H1 (cell line): ENCODE results near the gene ZC3H6. TPM values are rescaled to one million over a fixed set of nuclear protein-coding genes. Genes with fewer than 3 reads are reported as not detected.

Experiments used
- CTCF ChIA-PET: fragments of 300-600 bp; sonication (Branson Sonifier 250); formaldehyde crosslinking; loops from one replicate; lab custom pipeline; 2021; ENCODE audit not compliant: partially characterized antibody; lab: Charles Lee
- POLR2A ChIA-PET: fragments of 300-600 bp; sonication (Branson Sonifier 250); formaldehyde crosslinking; loops from one replicate; lab custom pipeline; 2021; ENCODE audit warnings: inconsistent platforms; ENCODE audit not compliant: partially characterized antibody; lab: Charles Lee
- DNase-seq, 2 experiments: peaks; one replicate each; pipeline versions ENCODE4 v3.0.0 to v3.0.0-alpha.2; 2010 to 2022; ENCODE audit warnings: low spot score in 2 of 2, low read depth in 1 of 2, mixed read lengths in 1 of 2
- FAIRE-seq: peaks from 2 replicates; lab custom pipeline; 2011; peaks lifted over from hg19 to GRCh38; lab: Jason Lieb, UNC
- H2AFZ ChIP-seq: 2 replicates; pipeline ENCODE4 v1.8.1; 2012; ENCODE audit warnings: low read length, inconsistent platforms
- H2AK5ac ChIP-seq: 2 replicates; pipeline ENCODE4 v1.6.1; 2013; ENCODE audit warnings: low read depth, low read length
- H2BK120ac ChIP-seq: replicated peaks from 2 replicates; pipeline ENCODE3; 2013; ENCODE audit warnings: low read depth, low read length, inconsistent platforms
- H2BK12ac ChIP-seq: 2 replicates; pipeline ENCODE4 v1.6.1; 2013; ENCODE audit warnings: low read depth, low read length
- H2BK15ac ChIP-seq: 2 replicates; pipeline ENCODE4 v1.6.1; 2013; ENCODE audit warnings: low read length
- H2BK20ac ChIP-seq: 2 replicates; pipeline ENCODE4 v1.6.1; 2013; ENCODE audit warnings: low read length
- H2BK5ac ChIP-seq: 2 replicates; pipeline ENCODE4 v1.6.1; 2013; ENCODE audit warnings: low read depth, low read length
- H3K14ac ChIP-seq: 2 replicates; pipeline ENCODE4 v1.6.1; 2013; ENCODE audit warnings: inconsistent platforms; ENCODE audit not compliant: insufficient read length
- H3K18ac ChIP-seq: 2 replicates; pipeline ENCODE4 v1.6.1; 2013; ENCODE audit warnings: low read length; ENCODE audit errors: extremely low read depth
- H3K23ac ChIP-seq: 2 replicates; pipeline ENCODE4 v1.6.1; 2013; ENCODE audit warnings: inconsistent platforms; ENCODE audit not compliant: insufficient read length
- H3K23me2 ChIP-seq: 2 replicates; pipeline ENCODE4 v1.6.1; 2013; ENCODE audit warnings: low read depth, low read length
- H3K27ac ChIP-seq: 2 replicates; pipeline ENCODE4 v1.6.1; 2011; ENCODE audit warnings: low read depth, low read length, inconsistent platforms
- H3K27me3 ChIP-seq, 4 experiments: replicated peaks in 1 of 4; 1 replicate in 1 of 4; 2 replicates in 3 of 4; pipeline versions ENCODE4 v1.6.1 to v1.8.1; 2011 to 2013; ENCODE audit warnings: low read length in 3 of 4, mild to moderate bottlenecking in 3 of 4, inconsistent platforms in 2 of 4, mixed read lengths in 2 of 4, moderate library complexity in 1 of 4; ENCODE audit not compliant: control insufficient read depth in 3 of 4, insufficient read depth in 3 of 4; ENCODE audit errors: extremely low read depth in 1 of 4
- H3K36me3 ChIP-seq, 4 experiments: 2 replicates each; pipeline versions ENCODE4 v1.6.1 to v1.8.1; 2011 to 2013; ENCODE audit warnings: mild to moderate bottlenecking in 4 of 4, low read length in 3 of 4, moderate library complexity in 2 of 4, control low read depth in 1 of 4, inconsistent platforms in 1 of 4; ENCODE audit not compliant: insufficient read depth in 4 of 4, control insufficient read depth in 2 of 4
- H3K4ac ChIP-seq: replicated peaks from 2 replicates; pipeline ENCODE3; 2013; ENCODE audit warnings: low read length, low read depth, mixed read lengths, inconsistent platforms; ENCODE audit not compliant: insufficient read length
- H3K4me1 ChIP-seq, 4 experiments: replicated peaks in 1 of 4; 1 replicate in 1 of 4; 2 replicates in 3 of 4; pipeline versions ENCODE4 v1.6.1 to v1.8.1; 2011 to 2013; ENCODE audit warnings: low read length in 3 of 4, inconsistent platforms in 2 of 4, mixed read lengths in 1 of 4; ENCODE audit not compliant: insufficient read depth in 4 of 4, control insufficient read depth in 3 of 4
- H3K4me2 ChIP-seq, 2 experiments: 2 replicates each; pipeline versions ENCODE4 v1.6.1 to v1.8.1; 2011 to 2013; ENCODE audit warnings: low read depth in 2 of 2, low read length in 2 of 2, control low read depth in 1 of 2, inconsistent platforms in 1 of 2, mild to moderate bottlenecking in 1 of 2; ENCODE audit not compliant: insufficient read depth in 1 of 2
- H3K4me3 ChIP-seq, 4 experiments: fragments of 200-600, 300-600 bp in 1 of 4; sonication (generic), shearing (Covaris generic), sonication (Bioruptor Twin) in 1 of 4; 2 replicates each; pipeline versions ENCODE4 v1.5.1 to v1.8.1; 2011 to 2016; ENCODE audit warnings: low read length in 4 of 4, low read depth in 3 of 4, control low read depth in 2 of 4, inconsistent platforms in 2 of 4, mild to moderate bottlenecking in 2 of 4, mixed read lengths in 1 of 4, moderate library complexity in 1 of 4; ENCODE audit not compliant: insufficient read depth in 2 of 4; ENCODE audit errors: extremely low read depth in 1 of 4
- H3K56ac ChIP-seq: replicated peaks from 2 replicates; pipeline ENCODE3; 2013; ENCODE audit warnings: low read depth, mild to moderate bottlenecking, mixed read lengths, low read length, inconsistent platforms; ENCODE audit not compliant: insufficient read length
- H3K79me1 ChIP-seq: 2 replicates; pipeline ENCODE4 v1.6.1; 2013; ENCODE audit warnings: low read depth, low read length, control low read depth
- H3K79me2 ChIP-seq, 2 experiments: 2 replicates each; pipeline versions ENCODE4 v1.6.1 to v1.8.1; 2012 to 2013; ENCODE audit warnings: low read length in 2 of 2, mild to moderate bottlenecking in 2 of 2, inconsistent platforms in 1 of 2; ENCODE audit not compliant: insufficient read depth in 2 of 2, control insufficient read depth in 1 of 2
- H3K9ac ChIP-seq, 4 experiments: replicated peaks in 1 of 4; 1 replicate in 1 of 4; 2 replicates in 3 of 4; pipeline versions ENCODE4 v1.6.1 to v1.8.1; 2011 to 2013; ENCODE audit warnings: low read depth in 3 of 4, low read length in 3 of 4, control low read depth in 2 of 4, mild to moderate bottlenecking in 2 of 4, moderate library complexity in 2 of 4, inconsistent platforms in 1 of 4; ENCODE audit errors: extremely low read depth in 1 of 4
- H3K9me3 ChIP-seq, 2 experiments: 2 replicates each; pipeline versions ENCODE4 v1.6.1 to v1.8.1; 2012 to 2013; ENCODE audit warnings: mild to moderate bottlenecking in 2 of 2, moderate library complexity in 2 of 2, control low read depth in 1 of 2, inconsistent platforms in 1 of 2, low read depth in 1 of 2, low read length in 1 of 2, mixed read lengths in 1 of 2; ENCODE audit not compliant: insufficient read depth in 2 of 2
- H4K20me1 ChIP-seq, 2 experiments: replicated peaks in 1 of 2; 2 replicates each; pipeline versions ENCODE3 to v1.8.1; 2011 to 2013; ENCODE audit warnings: inconsistent platforms in 2 of 2, low read length in 2 of 2, mild to moderate bottlenecking in 1 of 2; ENCODE audit not compliant: insufficient read depth in 2 of 2, control insufficient read depth in 1 of 2
- H4K5ac ChIP-seq: 2 replicates; pipeline ENCODE4 v1.6.1; 2013; ENCODE audit warnings: low read length, low read depth, mixed read lengths, inconsistent platforms; ENCODE audit not compliant: insufficient read length
- H4K8ac ChIP-seq: 2 replicates; pipeline ENCODE4 v1.8.0; 2013; ENCODE audit warnings: mild to moderate bottlenecking, moderate library complexity, low read length, inconsistent platforms; ENCODE audit not compliant: insufficient read depth; ENCODE audit errors: extremely low read depth
- H4K91ac ChIP-seq: replicated peaks from 2 replicates; pipeline ENCODE3; 2013; ENCODE audit warnings: low read length, mixed read lengths, inconsistent platforms; ENCODE audit not compliant: insufficient read length
- HDAC2 ChIP-seq, 2 experiments: fragments of 300-600 bp in 1 of 2; sonication (generic) in 1 of 2; IDR thresholded peaks; 2 replicates each; pipeline ENCODE4 v1.6.1; 2011 to 2012; ENCODE audit warnings: low read depth in 2 of 2, low read length in 2 of 2, mild to moderate bottlenecking in 2 of 2, moderate library complexity in 2 of 2, borderline replicate concordance in 1 of 2, inconsistent platforms in 1 of 2
- NANOG ChIP-seq: IDR thresholded peaks from 2 replicates; pipeline ENCODE4 v1.6.1; 2011; ENCODE audit warnings: low read length, low read depth, mild to moderate bottlenecking, inconsistent platforms; ENCODE audit not compliant: insufficient read depth, poor library complexity, severe bottlenecking
- WGBS, 2 experiments: shearing (Covaris generic) in 1 of 2; methylation state at CpG; one replicate each; pipeline versions ENCODE4 v1.1.6 to v1.1.7; 2013 to 2015; ENCODE audit warnings: low lambda C conversion rate in 2 of 2, mixed read lengths in 2 of 2, inconsistent platforms in 1 of 2, low coverage in 1 of 2, missing lambda C conversion rate in 1 of 2; ENCODE audit not compliant: insufficient replicate concordance in 2 of 2, insufficient coverage in 1 of 2, insufficient read length in 1 of 2; ENCODE audit errors: extremely low coverage in 1 of 2, missing lambda C conversion rate in 1 of 2; 5-methylcytosine and 5-hydroxymethylcytosine counted together
- polyA plus RNA-seq, 7 experiments: library from polyadenylated mRNA; depleted of rRNA in 3 of 7; stranded (reverse) in 5 of 7; unstranded in 2 of 7; fragments of >200 nt in 5 of 7; fragments of 200-250 nt in 2 of 7; gene quantifications; 1 replicate in 5 of 7; 2 replicates in 1 of 7; 4 replicates in 1 of 7; pipeline versions ENCODE4 v1.2.1 to v1.2.3, GENCODE V29; 2011 to 2013; ENCODE audit warnings: missing spikeins in 2 of 7, mixed read lengths in 2 of 7
- total RNA-seq: library from RNA; stranded (reverse); fragmentation: NEBNext Ultra II Directional; extraction: Animal tissue kit (Norgen Biotek cat#: 25700); gene quantifications from 2 replicates; pipeline ENCODE4 v1.2.1, GENCODE V29; 2021

The ZC3H6 gene
- total and polyA plus RNA-seq, 2 of the 8 experiments (the other 6 are each of a cell fraction or from before 2014, with no cell fraction given): 1.4 to 6.9 TPM

GRCh38 chr2:112239862-112240261 lies 35.5 kb upstream of the ZC3H6 start:
- no peak overlapping the region for H2BK12ac ChIP-seq
- no peak overlapping the region for H3K23ac ChIP-seq
- H3K4ac ChIP-seq: no peak overlapping the region
- 88% methylated on average over 1 of the region's 1 CpG; no CpG with 5 or more reads in 1 of the 2 experiments for WGBS, 2 experiments
- no peaks in the 10 kb centered on the region for H3K79me1 ChIP-seq
- FAIRE-seq (no peak), DNase-seq (no peak)
- no peak overlapping the region for H3K4me3 ChIP-seq
- no peaks in the 10 kb centered on the region for H3K27me3 ChIP-seq
- H2AK5ac ChIP-seq: no peak overlapping the region
- no peak overlapping the region for H3K27ac ChIP-seq
- H3K9me3 ChIP-seq: no peaks in the 10 kb centered on the region
- H2BK20ac ChIP-seq: no peak overlapping the region
- CTCF ChIA-PET: interaction anchor here (1.0 kb wide), 1 partner anchor 48 kb away, joined by 4 read pairs; no protein-coding TSS in a partner anchor
- no peaks in the 10 kb centered on the region for H3K4me1 ChIP-seq
- no peak overlapping the region for H3K9ac ChIP-seq
- H2BK120ac ChIP-seq: no peak overlapping the region
- H2AFZ ChIP-seq: no peak overlapping the region
- H3K79me2 ChIP-seq: no peaks in the 10 kb centered on the region
- no peaks in the 10 kb centered on the region for H4K20me1 ChIP-seq
- H3K56ac ChIP-seq: no peak overlapping the region
- POLR2A ChIA-PET: no interaction called here
- H4K8ac ChIP-seq: no peak overlapping the region
- H3K14ac ChIP-seq: no peak overlapping the region
- no peak overlapping the region for H2BK15ac ChIP-seq
- no peak overlapping the region for H3K18ac ChIP-seq
- TF ChIP-seq NANOG (no peak), HDAC2 (IDR thresholded peaks at IDR 0.05; ENCODE audit: borderline replicate concordance in 1 of 2, low read depth in 2 of 2, low read length in 2 of 2) (no peak)
- H4K91ac ChIP-seq: no peak overlapping the region
- H2BK5ac ChIP-seq: no peak overlapping the region
- peaks cover 0 to 3% (median 0%) of the 10 kb centered on the region in 4 experiments; a peak in 2 of 8 replicates for H3K36me3 ChIP-seq
- H3K23me2 ChIP-seq: peaks cover 2% of the 10 kb centered on the region; the same call in 1 of the 2 replicates
- H4K5ac ChIP-seq: no peak overlapping the region
- H3K4me2 ChIP-seq: no peak overlapping the region
